HG02938 (cell line): ENCODE data around the gene STXBP1.

ENCODE experiments used
- ATAC-seq: cut with Tn5 transposase; IDR thresholded peaks from one replicate; pipeline ENCODE4 v1.9.1; 2021; ENCODE audit warnings: mild to moderate bottlenecking, moderate library complexity; ENCODE audit not compliant: unreplicated experiment

STXBP1 gene

GRCh38 chr9:127651697-127652610, 39.9 kb downstream of the STXBP1 start:
- no peak for ATAC-seq

DNA sequence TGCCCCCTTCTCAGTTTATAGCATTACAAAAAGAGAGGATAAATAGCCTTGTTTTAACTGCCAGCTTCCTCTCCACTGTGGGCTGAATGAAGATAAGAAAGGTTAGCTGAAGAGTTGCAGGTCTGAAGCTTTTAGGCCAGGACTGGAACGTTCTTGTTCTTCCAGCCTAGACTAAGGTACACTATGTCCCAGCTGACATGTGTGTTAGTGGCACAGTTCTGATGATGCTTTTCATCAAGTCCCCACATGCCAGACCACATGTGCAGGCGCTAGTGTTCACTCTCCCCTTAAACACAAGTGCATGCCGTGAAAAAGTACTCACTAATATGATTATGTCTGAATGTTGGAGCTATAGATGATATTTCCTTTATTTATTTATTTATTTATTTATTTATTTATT, 40.7 kb downstream of the STXBP1 start:
- no peak for ATAC-seq

DNA sequence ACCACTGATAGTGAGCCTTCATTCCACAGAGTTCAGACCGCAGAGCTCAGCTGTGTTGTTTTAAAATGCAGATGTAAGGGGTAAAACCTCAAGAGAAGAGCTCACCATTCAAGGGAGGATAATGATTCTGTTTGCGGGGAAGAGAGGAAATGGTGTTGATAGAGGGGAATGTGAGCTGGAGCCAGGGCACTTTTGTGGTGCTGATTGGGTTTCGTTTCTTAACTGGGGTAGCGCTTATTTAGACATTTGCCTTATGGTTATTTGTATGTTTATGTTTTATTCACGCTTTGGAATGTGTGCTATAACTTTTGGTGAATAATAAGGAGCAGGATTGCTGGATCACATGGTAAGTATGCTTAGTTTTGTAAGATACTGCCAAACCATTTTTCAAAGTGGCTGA, 42.5 kb downstream of the STXBP1 start:
- ATAC-seq = no peak

- no peak for ATAC-seq
These were observed 46.4 kb downstream of the STXBP1 start for GRCh38 chr9:127658428-127658827.

GRCh38 chr9:127660886-127661741, 49.0 kb downstream of the STXBP1 start:
- ATAC-seq = no peak

- no peak for ATAC-seq
These were observed 50.5 kb downstream of the STXBP1 start for GRCh38 chr9:127662617-127663016.

GRCh38 chr9:127664324-127664677, 52.2 kb downstream of the STXBP1 start:
- no peak for ATAC-seq

GRCh38 chr9:127664678-127665507, 52.8 kb downstream of the STXBP1 start:
- no peak for ATAC-seq

DNA sequence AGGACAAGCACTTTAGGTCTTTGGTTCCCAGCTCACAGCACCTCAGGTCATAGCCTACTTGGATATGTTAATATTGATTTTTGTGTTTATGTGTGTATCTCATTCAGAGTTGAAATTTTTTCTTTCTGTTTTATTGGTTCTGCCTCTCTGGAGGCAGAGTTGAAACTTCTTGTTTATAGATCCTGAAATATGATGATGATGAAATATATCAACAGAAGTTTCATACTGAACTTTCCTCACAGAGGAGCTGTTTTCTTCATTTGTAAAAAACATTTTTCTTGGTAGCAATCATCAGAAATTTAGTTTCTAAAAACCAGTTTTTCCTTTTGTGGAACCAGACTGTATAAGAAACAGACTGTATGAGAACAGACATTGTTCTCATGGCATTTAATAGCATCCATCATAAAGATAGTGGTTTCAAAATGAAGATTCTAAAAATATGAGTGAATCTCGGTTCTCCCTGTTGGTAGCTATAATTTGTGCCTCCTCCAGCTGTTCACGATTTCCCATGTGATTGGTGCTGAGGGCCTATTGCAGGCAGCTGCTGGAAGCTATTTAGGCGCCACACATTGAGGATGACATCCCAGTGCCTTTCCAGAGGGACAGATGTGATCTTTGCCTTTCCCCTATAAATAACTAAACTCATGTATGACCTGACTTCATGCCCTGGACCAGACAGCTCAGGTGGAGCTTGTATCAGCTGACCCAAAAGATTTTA, 55.2 kb downstream of the STXBP1 start:
- ATAC-seq = no peak

GRCh38 chr9:127667906-127668305, 55.8 kb downstream of the STXBP1 start:
- ATAC-seq = no peak

DNA sequence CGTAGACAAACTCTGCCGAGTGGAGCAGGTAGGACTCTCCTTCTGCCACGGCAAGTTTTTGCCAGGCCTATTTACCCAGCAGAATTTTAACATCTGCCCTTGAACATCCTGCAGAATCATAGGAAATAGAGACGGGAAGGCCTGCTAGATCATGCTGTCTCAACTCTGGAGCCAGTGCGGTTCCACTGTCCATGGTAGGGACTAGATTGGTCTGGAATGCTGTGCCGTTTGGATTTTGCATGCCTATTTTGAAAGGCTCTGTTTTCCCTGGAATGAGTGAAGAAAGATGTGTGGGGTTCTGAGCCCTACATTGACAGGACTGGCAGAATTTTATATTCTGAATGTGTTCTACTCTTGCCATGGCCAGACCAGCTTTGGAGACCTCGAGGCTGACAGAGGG, 61.2 kb downstream of the STXBP1 start:
- ATAC-seq = no peak

GRCh38 chr9:127676638-127677037, 64.6 kb downstream of the STXBP1 start:
- no peak for ATAC-seq

DNA sequence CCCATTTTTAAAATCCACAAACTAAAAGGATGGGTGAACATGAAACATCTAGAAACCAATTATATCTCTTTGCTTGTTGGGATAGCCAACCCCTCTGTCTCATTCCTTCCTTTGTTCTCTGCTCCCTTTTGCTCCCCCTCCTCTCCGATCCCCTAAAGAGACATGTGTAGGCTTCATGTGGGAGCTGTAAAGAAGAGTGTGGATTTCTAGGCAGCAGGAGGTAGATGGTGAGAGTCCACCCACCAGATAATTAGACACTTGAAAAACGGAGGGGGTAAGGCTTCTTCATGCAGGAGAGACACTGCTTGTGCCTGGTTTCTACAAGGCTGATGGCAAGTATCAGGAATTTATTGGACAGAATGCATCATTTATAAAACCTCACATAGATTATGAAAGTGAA, 67.4 kb downstream of the STXBP1 start:
- ATAC-seq = no peak

- ATAC-seq = no peak
These were observed 68.1 kb downstream of the STXBP1 start for GRCh38 chr9:127680226-127680625.

DNA sequence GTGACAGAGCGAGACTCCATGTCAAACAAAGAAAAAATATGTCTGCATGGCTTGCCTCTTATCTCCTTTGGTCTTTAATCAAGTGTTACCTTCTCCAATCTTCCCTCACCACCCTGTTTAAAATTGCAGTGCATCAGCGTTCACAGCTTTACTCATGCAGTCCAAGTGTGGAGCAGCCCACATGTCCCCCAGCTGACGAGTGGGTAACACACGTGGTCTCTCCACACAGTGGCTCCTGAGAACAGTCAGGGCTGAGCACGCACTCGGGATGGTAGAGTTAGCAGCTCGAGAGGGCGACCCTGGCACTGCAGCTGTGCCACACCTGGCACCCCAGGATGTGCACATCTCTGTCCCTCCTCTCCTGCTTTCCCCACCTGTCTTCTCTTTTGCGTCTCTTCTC, 68.8 kb downstream of the STXBP1 start:
- no peak for ATAC-seq

GRCh38 chr9:127682351-127683136, 70.5 kb downstream of the STXBP1 start:
- no peak for ATAC-seq

DNA sequence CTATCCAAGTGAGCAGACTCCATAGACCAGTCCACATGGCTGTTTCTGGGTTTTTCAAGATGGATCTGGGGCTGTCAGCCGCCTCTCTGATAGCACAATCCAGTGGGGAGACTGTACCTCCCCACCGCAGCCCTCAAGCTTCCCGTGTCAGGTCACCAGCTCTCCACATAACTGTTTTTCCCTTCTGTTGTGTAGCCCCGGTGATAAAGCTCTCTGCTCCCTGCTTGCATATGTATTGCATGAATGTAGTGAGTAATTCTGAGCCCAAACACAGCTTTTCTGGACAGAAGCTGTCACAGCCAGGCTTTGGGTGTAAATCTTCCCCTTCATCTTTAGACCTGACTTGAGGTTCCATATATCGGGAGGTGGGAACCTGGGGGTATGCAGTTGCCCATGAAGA, 71.6 kb downstream of the STXBP1 start:
- ATAC-seq = no peak

DNA sequence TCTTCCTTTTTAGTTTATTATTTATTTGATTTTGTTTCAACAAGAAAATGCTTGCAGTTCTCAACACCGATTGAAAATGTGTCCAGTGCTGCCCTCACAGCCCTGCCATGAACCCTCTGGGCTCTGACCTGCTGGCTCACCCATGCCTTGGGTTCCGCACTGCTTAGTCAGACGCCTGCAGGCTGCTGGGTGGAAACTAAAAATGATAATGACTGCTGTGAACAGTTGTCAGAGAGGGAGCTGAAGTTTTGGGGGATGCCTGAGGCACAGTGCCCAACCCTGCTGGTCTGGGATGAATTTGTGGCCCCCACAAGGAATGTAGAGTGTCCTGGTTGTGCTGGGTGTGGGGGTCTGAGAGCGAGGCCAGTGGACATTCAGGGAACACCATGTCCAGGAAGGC, 72.5 kb downstream of the STXBP1 start:
- ATAC-seq = no peak

GRCh38 chr9:127686461-127687393, 74.7 kb downstream of the STXBP1 start:
- ATAC-seq = no peak
